HL-60 (cell line): ENCODE measurements around the gene ICOS.

Source experiments
- CTCF ChIP-seq: IDR thresholded peaks from one replicate; pipeline ENCODE4 v1.5.1; 2011; ENCODE audit warnings: low read length, control low read depth, inconsistent platforms; ENCODE audit not compliant: insufficient read depth
- GABPA ChIP-seq: IDR thresholded peaks from 2 replicates; pipeline ENCODE4 v1.6.1; 2012; ENCODE audit warnings: low read depth
- POLR2AphosphoS5 ChIP-seq: IDR thresholded peaks from 2 replicates; pipeline ENCODE4 v1.6.1; 2012; ENCODE audit warnings: low read depth
- SPI1 ChIP-seq: IDR thresholded peaks from 2 replicates; pipeline ENCODE4 v1.6.1; 2012; ENCODE audit warnings: low read depth, mild to moderate bottlenecking, borderline replicate concordance
- TF ChIP-seq, protein P1 (sequence below): IDR thresholded peaks from 2 replicates; pipeline ENCODE4 v1.6.1; 2012; ENCODE audit warnings: low read depth; ENCODE audit not compliant: insufficient replicate concordance

DNA sequence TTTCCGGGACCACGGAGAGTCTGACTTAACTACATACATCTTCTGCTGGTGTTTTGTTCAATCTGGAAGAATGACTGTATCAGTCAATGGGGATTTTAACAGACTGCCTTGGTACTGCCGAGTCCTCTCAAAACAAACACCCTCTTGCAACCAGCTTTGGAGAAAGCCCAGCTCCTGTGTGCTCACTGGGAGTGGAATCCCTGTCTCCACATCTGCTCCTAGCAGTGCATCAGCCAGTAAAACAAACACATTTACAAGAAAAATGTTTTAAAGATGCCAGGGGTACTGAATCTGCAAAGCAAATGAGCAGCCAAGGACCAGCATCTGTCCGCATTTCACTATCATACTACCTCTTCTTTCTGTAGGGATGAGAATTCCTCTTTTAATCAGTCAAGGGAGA lies 23.1 kb downstream of the ICOS start:
- TF ChIP-seq CTCF = no peak
- no peak for TF ChIP-seq SPI1
- no peak for TF ChIP-seq POLR2AphosphoS5
- no peak for TF ChIP-seq GABPA
- TF ChIP-seq, protein P1, sequence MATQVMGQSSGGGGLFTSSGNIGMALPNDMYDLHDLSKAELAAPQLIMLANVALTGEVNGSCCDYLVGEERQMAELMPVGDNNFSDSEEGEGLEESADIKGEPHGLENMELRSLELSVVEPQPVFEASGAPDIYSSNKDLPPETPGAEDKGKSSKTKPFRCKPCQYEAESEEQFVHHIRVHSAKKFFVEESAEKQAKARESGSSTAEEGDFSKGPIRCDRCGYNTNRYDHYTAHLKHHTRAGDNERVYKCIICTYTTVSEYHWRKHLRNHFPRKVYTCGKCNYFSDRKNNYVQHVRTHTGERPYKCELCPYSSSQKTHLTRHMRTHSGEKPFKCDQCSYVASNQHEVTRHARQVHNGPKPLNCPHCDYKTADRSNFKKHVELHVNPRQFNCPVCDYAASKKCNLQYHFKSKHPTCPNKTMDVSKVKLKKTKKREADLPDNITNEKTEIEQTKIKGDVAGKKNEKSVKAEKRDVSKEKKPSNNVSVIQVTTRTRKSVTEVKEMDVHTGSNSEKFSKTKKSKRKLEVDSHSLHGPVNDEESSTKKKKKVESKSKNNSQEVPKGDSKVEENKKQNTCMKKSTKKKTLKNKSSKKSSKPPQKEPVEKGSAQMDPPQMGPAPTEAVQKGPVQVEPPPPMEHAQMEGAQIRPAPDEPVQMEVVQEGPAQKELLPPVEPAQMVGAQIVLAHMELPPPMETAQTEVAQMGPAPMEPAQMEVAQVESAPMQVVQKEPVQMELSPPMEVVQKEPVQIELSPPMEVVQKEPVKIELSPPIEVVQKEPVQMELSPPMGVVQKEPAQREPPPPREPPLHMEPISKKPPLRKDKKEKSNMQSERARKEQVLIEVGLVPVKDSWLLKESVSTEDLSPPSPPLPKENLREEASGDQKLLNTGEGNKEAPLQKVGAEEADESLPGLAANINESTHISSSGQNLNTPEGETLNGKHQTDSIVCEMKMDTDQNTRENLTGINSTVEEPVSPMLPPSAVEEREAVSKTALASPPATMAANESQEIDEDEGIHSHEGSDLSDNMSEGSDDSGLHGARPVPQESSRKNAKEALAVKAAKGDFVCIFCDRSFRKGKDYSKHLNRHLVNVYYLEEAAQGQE = no peak
